Gastroesophageal sphincter (tissue), 4 donors: ENCODE results near the gene NKAIN1. TPM values are rescaled to one million over a fixed set of nuclear protein-coding genes. Genes with fewer than 3 reads are reported as not detected.
"Not testable (repeated sequence)": the region's sequence is repeated elsewhere in the genome, so short reads cannot be mapped to it uniquely, and the experiment has no call there.

Source experiments
- ATAC-seq: fragments of 150-250 bp; one replicate; pipeline ENCODE4 v1.9.1; 2016; ENCODE audit warnings: mild to moderate bottlenecking, moderate library complexity
- H3K27ac ChIP-seq, 4 donors: fragments of 200-600 bp; sonication (generic) in 3 of 4; 1 replicate in 3 of 4; 2 replicates in 1 of 4; pipeline ENCODE4 v1.5.1; 2016 to 2019
- H3K27me3 ChIP-seq: fragments of 200-600 bp; sonication (generic); one replicate; pipeline ENCODE4 v1.5.1; 2019
- H3K36me3 ChIP-seq, 2 donors: fragments of 200-600 bp; sonication (generic); one replicate each; pipeline ENCODE4 v1.5.1; 2019; ENCODE audit warnings: control low read depth in 1 of 2
- H3K4me1 ChIP-seq, 3 donors: fragments of 200-600 bp; sonication (generic); 1 replicate in 2 of 3; 2 replicates in 1 of 3; pipeline ENCODE4 v1.5.1; 2016 to 2019; ENCODE audit warnings: control low read depth in 2 of 3
- H3K4me3 ChIP-seq, 2 donors: fragments of 200-600 bp; sonication (generic); one replicate each; pipeline ENCODE4 v1.5.1; 2019; ENCODE audit warnings: mild to moderate bottlenecking in 1 of 2, moderate library complexity in 1 of 2
- H3K9me3 ChIP-seq, 3 donors: fragments of 200-600 bp; sonication (generic); one replicate each; pipeline ENCODE4 v1.5.1; 2017 to 2019; ENCODE audit warnings: control low read depth in 2 of 3
- CTCF ChIP-seq, 4 experiments: fragments of 200-600 bp in 2 of 4; fragments of 450-650 bp in 2 of 4; sonication (generic) in 1 of 4; IDR thresholded peaks; one replicate each; pipeline ENCODE4 v1.5.1; 2017 to 2019; ENCODE audit warnings: antibody characterized with exemption in 4 of 4, mild to moderate bottlenecking in 2 of 4, moderate library complexity in 2 of 4
- EP300 ChIP-seq: sonication (generic); formaldehyde crosslinking; IDR thresholded peaks from one replicate; pipeline ENCODE4 v1.6.1; 2017; ENCODE audit warnings: antibody characterized with exemption, mild to moderate bottlenecking
- POLR2A ChIP-seq, 2 donors: fragments of 450-650 bp; IDR thresholded peaks; one replicate each; pipeline ENCODE4 v1.6.1; 2017; ENCODE audit warnings: antibody characterized with exemption in 2 of 2, mild to moderate bottlenecking in 2 of 2, moderate library complexity in 1 of 2
- POLR2AphosphoS5 ChIP-seq: sonication (generic); formaldehyde crosslinking; IDR thresholded peaks from one replicate; pipeline ENCODE4 v1.6.1; 2017; ENCODE audit warnings: antibody characterized with exemption
- WGBS, 2 donors: methylation state at CpG; one replicate each; pipeline ENCODE4 v1.1.5; 2018; ENCODE audit warnings: low coverage in 1 of 2; 5-methylcytosine and 5-hydroxymethylcytosine counted together
- total RNA-seq, 4 donors: library from RNA; depleted of rRNA; stranded (reverse); fragments of >200 nt; gene quantifications; one replicate each; pipeline ENCODE4 v1.1.0, GENCODE V29; 2016

Gene NKAIN1
- total RNA-seq, 4 donors from 2014 or later = not detected

- Histone ChIP-seq H3K27me3 (no peaks in the 10 kb centered on the region), H3K4me3 (no peak overlapping the region), H3K9me3 (no peaks in the 10 kb centered on the region), H3K4me1 (no peaks in the 10 kb centered on the region), H3K27ac (no peak overlapping the region), H3K36me3 (no peaks in the 10 kb centered on the region)
- no peak for TF ChIP-seq CTCF (IDR thresholded peaks at IDR 0.05)
- TF ChIP-seq POLR2A (IDR thresholded peaks at IDR 0.05) = no peak
- no peak for TF ChIP-seq EP300
- TF ChIP-seq POLR2AphosphoS5 = no peak
- ATAC-seq = no peak
- WGBS, 2 donors = 36 to 49% methylated on average over 3 of the region's 3 CpGs
Observed at GRCh38 chr1:31145648-31146047, 94.0 kb downstream of the NKAIN1 start.

GRCh38 chr1:31144442-31144841 is 95.2 kb downstream of the NKAIN1 start:
- no peak overlapping the region for H3K27ac ChIP-seq
- no peaks in the 10 kb centered on the region for H3K36me3 ChIP-seq
- H3K27me3 ChIP-seq = no peaks in the 10 kb centered on the region
- H3K4me3 ChIP-seq = no peak overlapping the region
- H3K9me3 ChIP-seq = no peaks in the 10 kb centered on the region
- H3K4me1 ChIP-seq = no peaks in the 10 kb centered on the region
- no peak for ATAC-seq
- TF ChIP-seq POLR2AphosphoS5 (no peak), POLR2A (IDR thresholded peaks at IDR 0.05) (no peak)
- 59 to 70% methylated on average over 4 to 8 of the region's 8 CpGs for WGBS, 2 donors

- TF ChIP-seq EP300 (no peak), POLR2AphosphoS5 (no peak), POLR2A (IDR thresholded peaks at IDR 0.05) (no peak), CTCF (IDR thresholded peaks at IDR 0.05) (no peak)
- H3K36me3 ChIP-seq = no peaks in the 10 kb centered on the region
- H3K4me3 ChIP-seq = no peak overlapping the region
- no peaks in the 10 kb centered on the region for H3K4me1 ChIP-seq
- H3K27me3 ChIP-seq = no peaks in the 10 kb centered on the region
- 100% methylated on average over 2 of the region's 4 CpGs; no CpG with 5 or more reads in 1 of the 2 donors for WGBS, 2 donors
- ATAC-seq = no peak
- no peaks in the 10 kb centered on the region for H3K9me3 ChIP-seq
- no peak overlapping the region for H3K27ac ChIP-seq
Observed at GRCh38 chr1:31143455-31143854, 96.2 kb downstream of the NKAIN1 start.

DNA sequence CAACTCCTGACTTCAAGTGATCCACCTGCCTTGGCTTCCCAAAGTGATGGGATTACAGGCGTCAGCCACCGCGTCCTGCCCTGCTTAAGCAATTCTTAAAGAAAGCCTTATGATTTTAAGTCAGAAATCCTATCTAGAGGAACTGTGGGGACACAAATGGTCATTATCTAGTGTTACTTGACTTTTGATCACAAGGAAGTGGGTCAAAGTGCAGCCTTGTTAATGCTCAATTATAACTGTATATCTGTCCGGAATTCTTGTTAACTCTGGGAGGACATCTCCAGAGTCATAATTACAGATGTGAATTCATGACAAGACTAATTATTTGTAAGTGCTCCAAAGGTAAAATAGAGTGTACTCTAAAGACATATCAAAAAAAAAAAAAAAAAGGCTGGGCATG is 97.3 kb downstream of the NKAIN1 start:
- WGBS, 2 donors = 71 to 100% methylated on average over 1 of the region's 4 CpGs
- H3K27ac ChIP-seq = no peak overlapping the region

GRCh38 chr1:31140299-31140698 is 99.4 kb downstream of the NKAIN1 start:
- Histone ChIP-seq H3K9me3 (no peaks in the 10 kb centered on the region), H3K27ac (no peak overlapping the region), H3K4me3 (no peak overlapping the region), H3K36me3 (no peaks in the 10 kb centered on the region), H3K27me3 (no peaks in the 10 kb centered on the region), H3K4me1 (no peaks in the 10 kb centered on the region)
- TF ChIP-seq CTCF (IDR thresholded peaks at IDR 0.05) (no peak), EP300 (no peak), POLR2A (IDR thresholded peaks at IDR 0.05) (no peak), POLR2AphosphoS5 (no peak)
- WGBS, 2 donors = 89 to 93% methylated on average over 4 to 6 of the region's 7 CpGs
- ATAC-seq = no peak

More for the DNA sequence above, 97.3 kb downstream of the NKAIN1 start:
- TF ChIP-seq POLR2AphosphoS5 (no peak), CTCF (IDR thresholded peaks at IDR 0.05) (no peak), EP300 (no peak), POLR2A (IDR thresholded peaks at IDR 0.05) (no peak)
- no peak overlapping the region for H3K4me3 ChIP-seq
- no peak for ATAC-seq
- H3K36me3 ChIP-seq = no peaks in the 10 kb centered on the region
- H3K9me3 ChIP-seq = no peaks in the 10 kb centered on the region
- H3K4me1 ChIP-seq = no peaks in the 10 kb centered on the region
- H3K27me3 ChIP-seq = no peaks in the 10 kb centered on the region

DNA sequence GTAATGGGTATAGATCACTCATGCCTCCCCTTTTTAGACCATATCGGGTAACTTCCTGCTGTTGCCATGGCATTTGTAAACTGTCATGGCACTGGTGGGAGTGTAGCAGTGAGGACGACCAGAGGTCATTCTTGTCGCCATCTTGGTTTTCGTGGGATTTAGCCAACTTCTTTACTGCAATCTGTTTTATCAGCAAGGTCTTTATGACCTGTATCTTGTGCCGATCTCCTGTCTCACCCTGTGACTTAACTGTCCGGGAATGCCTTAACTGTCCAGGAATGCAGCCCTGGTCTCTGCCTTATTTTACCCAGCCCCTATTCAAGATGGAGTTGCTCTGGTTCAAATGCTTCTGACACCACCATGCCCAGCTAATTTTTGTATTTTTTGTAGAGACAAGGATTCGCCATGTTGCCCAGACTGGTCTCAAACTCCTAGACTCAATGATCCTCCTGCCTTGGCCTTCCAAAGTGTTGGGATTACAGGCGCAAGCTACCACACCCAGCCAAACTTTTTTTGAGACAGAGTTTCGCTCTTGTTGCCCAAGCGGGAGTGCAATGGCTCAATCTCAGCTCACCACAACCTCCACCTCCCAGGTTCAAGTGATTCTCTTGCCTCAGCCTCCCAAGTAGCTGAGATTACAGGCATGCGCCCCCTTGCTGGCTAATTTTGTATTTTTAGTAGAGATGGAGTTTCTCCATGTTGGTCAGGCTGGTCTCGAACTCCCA is 100.7 kb downstream of the NKAIN1 start:
- not testable (repeated sequence) for H3K4me1 ChIP-seq, ATAC-seq, H3K27ac ChIP-seq, H3K36me3 ChIP-seq, H3K9me3 ChIP-seq, H3K4me3 ChIP-seq, H3K27me3 ChIP-seq
- 82 to 83% methylated on average over 9 to 11 of the region's 12 CpGs for WGBS, 2 donors

DNA sequence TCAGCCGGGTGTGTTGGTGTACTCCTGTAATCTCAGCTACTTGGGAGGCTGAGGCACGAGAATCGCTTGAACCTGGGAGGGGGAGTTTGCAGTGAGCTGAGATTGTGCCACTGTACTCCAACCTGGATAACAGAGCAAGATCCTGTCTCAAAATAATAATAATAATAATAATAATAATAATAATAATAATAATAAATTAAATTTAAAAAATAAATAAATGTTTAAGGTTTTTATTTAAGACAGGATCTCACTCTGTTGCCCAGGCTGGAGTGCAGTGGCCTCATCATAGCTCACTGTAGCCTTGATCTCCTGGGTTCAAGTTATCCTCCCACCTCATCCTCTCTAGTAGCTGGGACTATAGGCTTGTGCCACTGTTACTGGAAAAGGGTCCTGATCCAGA is 101.8 kb downstream of the NKAIN1 start:
- H3K27ac ChIP-seq, ATAC-seq, H3K4me3 ChIP-seq, H3K27me3 ChIP-seq, H3K9me3 ChIP-seq, H3K36me3 ChIP-seq, H3K4me1 ChIP-seq: not testable (repeated sequence)
- 100% methylated on average over 1 to 2 of the region's 3 CpGs for WGBS, 2 donors
